Esophagus squamous epithelium (tissue), 5 donors: ENCODE measurements around the gene TBX15. TPM values are rescaled to one million over a fixed set of nuclear protein-coding genes. Genes with fewer than 3 reads are reported as not detected.

ENCODE experiments used
- DNase-seq: peaks from one replicate; lab custom pipeline; 2025; lab: John Stamatoyannopoulos, UW
- H3K27ac ChIP-seq, 4 donors: fragments of 200-600 bp; sonication (generic); one replicate each; pipeline ENCODE4 v1.5.1; 2016 to 2019; ENCODE audit warnings: mild to moderate bottlenecking in 1 of 4
- H3K27me3 ChIP-seq, 4 donors: fragments of 200-600 bp; sonication (generic); 1 replicate in 3 of 4; 2 replicates in 1 of 4; pipeline versions ENCODE4 v1.5.1 to v1.6.0; 2017 to 2021; ENCODE audit warnings: antibody characterized with exemption in 1 of 4
- H3K36me3 ChIP-seq, 3 donors: fragments of 200-600 bp; sonication (generic); one replicate each; pipeline ENCODE4 v1.5.1; 2016 to 2019
- H3K4me1 ChIP-seq, 3 donors: fragments of 200-600 bp; sonication (generic); one replicate each; pipeline ENCODE4 v1.5.1; 2017 to 2019
- H3K4me3 ChIP-seq, 4 donors: fragments of 200-600 bp; sonication (generic); 1 replicate in 3 of 4; 2 replicates in 1 of 4; pipeline ENCODE4 v1.5.1; 2016 to 2019; ENCODE audit warnings: mild to moderate bottlenecking in 2 of 4, moderate library complexity in 1 of 4
- H3K9me3 ChIP-seq, 3 donors: fragments of 200-600 bp; sonication (generic); one replicate each; pipeline ENCODE4 v1.5.1; 2016 to 2019
- CTCF ChIP-seq, 6 experiments: fragments of 450-650 bp in 4 of 6; fragments of 200-600 bp in 2 of 6; sonication (generic) in 2 of 6; IDR thresholded peaks; one replicate each; pipeline ENCODE4 v1.5.1; 2016 to 2019; ENCODE audit warnings: antibody characterized with exemption in 6 of 6, mild to moderate bottlenecking in 4 of 6, moderate library complexity in 4 of 6
- POLR2A ChIP-seq, 4 donors: fragments of 450-650 bp; IDR thresholded peaks; one replicate each; pipeline ENCODE4 v1.6.1; 2017; ENCODE audit warnings: antibody characterized with exemption in 4 of 4, mild to moderate bottlenecking in 4 of 4, moderate library complexity in 3 of 4
- WGBS, 2 donors: methylation state at CpG; one replicate each; pipeline ENCODE4 v1.1.5; 2018; 5-methylcytosine and 5-hydroxymethylcytosine counted together
- intact Hi-C: fragments of 100-400 bp; cut with DNase I; formaldehyde crosslinking; loops from one replicate; pipeline ENCODE4 v1.15.0; 2022
- total RNA-seq, 4 donors: library from RNA; depleted of rRNA; stranded (reverse); fragments of >200 nt; gene quantifications; one replicate each; pipeline ENCODE4 v1.1.0, GENCODE V29; 2016
- donor health status: DM: yes; HTN: yes; CAD: no.

Gene TBX15
- total RNA-seq, 4 donors from 2014 or later: 0.15 to 0.19 TPM; not detected in 2

DNA sequence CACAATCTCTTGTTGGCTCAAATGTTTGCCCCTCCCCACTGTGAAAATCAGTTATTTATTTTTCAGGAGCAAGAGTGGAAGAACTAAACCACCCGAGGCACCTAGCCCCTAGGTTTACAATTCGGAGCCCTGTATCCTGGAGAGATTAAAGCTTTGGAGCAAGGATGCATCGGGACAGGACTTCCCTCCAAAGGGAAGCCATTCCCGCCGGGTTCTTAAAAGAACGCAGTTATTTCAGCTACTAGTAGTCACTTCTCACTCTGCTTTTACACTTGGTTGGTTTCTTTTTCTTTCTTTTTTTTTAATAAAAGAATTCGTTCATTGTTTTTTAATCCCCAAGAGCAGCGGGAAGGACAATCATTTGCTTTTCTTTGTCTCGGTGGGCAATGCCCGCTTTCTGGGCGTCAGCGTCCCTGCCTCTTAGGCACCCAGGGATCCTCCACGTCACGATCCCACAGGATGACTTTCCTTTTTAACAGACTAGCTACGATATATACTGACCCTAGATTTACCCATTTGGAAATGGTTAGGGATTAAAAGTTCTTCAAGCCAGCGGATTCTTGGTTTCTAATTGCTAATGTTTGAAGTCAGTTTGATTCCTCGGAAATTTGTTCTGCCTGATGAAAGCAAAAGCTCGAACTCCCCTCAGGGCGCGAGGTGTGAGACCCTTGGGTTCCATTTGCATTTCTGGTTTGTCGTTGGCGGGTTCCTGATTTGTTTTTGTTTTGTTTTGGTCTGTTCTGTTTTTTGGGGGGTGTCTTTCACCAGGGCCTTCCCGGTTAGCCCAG lies 9.0 kb downstream of the TBX15 start:
- WGBS, 2 donors: 12 to 21% methylated on average over 22 to 23 of the region's 23 CpGs
- H3K27ac ChIP-seq: no peak overlapping the region
- H3K27me3 ChIP-seq: peaks cover 17 to 100% (median 42%) of the 10 kb centered on the region in 4 donors
- no peak for TF ChIP-seq POLR2A (IDR thresholded peaks at IDR 0.05)
- TF ChIP-seq CTCF (IDR thresholded peaks at IDR 0.05): no peak
- peaks cover under 1 to 18% (median 8%) of the 10 kb centered on the region in 3 donors for H3K4me1 ChIP-seq
- H3K9me3 ChIP-seq: peaks cover 0 to 6% (median 0%) of the 10 kb centered on the region in 3 donors
- H3K36me3 ChIP-seq: no peaks in the 10 kb centered on the region
- peak overlapping the region in 2 of 4 donors; percentile 12 to 37 for H3K4me3 ChIP-seq
- intact Hi-C loops: no loop called here
- DNase-seq: no peak

DNA sequence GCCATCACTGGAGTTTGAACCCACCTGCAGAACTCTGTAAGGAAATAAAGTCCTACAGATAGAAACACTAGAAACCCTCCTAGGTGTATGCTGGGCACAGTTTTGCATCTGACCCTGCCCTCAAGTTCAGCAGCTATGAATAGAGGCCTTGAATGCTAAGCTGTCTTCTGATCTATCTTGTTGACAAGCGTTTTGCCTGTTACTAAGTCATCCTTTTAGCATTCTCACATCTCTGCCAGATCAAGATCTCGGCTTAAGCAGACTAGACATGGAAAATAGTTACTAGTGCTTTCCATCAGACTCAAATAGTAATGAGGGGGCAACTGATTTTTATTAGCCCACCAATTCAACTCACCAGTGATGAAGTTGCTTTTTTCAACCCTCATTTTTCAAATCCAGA lies 10.5 kb downstream of the TBX15 start:
- no peak overlapping the region for H3K4me3 ChIP-seq
- intact Hi-C loops: no loop called here
- H3K9me3 ChIP-seq: no peaks in the 10 kb centered on the region
- no peak overlapping the region for H3K27ac ChIP-seq
- peaks cover 0 to 13% (median 8%) of the 10 kb centered on the region in 3 donors for H3K4me1 ChIP-seq
- peaks cover 9 to 100% (median 29%) of the 10 kb centered on the region in 4 donors for H3K27me3 ChIP-seq
- no peak for DNase-seq
- TF ChIP-seq CTCF (IDR thresholded peaks at IDR 0.05) (no peak), POLR2A (IDR thresholded peaks at IDR 0.05) (no peak)
- H3K36me3 ChIP-seq: no peaks in the 10 kb centered on the region
- WGBS, 2 donors: 59 to 66% methylated on average over 2 of the region's 2 CpGs

DNA sequence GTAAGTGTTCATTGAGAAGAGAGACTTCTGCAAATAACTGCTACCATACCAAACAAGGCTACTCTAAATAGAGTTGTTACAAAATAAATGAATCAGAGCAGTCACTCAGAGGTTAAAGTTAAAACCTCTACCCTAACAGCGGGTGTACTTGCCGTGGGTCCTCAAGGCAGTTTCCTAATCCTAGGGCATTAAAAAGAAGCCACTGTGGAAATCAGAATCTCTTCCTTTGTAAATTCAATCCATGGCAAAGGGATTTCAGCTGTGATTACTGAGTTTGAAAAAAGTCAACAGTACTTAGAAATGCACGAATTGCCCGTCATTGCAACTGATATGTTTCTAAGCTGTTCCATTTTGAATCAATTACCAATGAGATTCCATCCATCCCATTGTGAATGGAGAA lies 13.5 kb downstream of the TBX15 start:
- peaks cover 2 to 100% (median 13%) of the 10 kb centered on the region in 4 donors for H3K27me3 ChIP-seq
- TF ChIP-seq POLR2A (IDR thresholded peaks at IDR 0.05) (no peak), CTCF (IDR thresholded peaks at IDR 0.05) (no peak)
- H3K27ac ChIP-seq: no peak overlapping the region
- DNase-seq: no peak
- H3K4me3 ChIP-seq: no peak overlapping the region
- no peaks in the 10 kb centered on the region for H3K36me3 ChIP-seq
- peaks cover 0 to 9% (median 6%) of the 10 kb centered on the region in 3 donors for H3K4me1 ChIP-seq
- 57 to 62% methylated on average over 4 of the region's 4 CpGs for WGBS, 2 donors
- intact Hi-C loops: no loop called here
- no peaks in the 10 kb centered on the region for H3K9me3 ChIP-seq

DNA sequence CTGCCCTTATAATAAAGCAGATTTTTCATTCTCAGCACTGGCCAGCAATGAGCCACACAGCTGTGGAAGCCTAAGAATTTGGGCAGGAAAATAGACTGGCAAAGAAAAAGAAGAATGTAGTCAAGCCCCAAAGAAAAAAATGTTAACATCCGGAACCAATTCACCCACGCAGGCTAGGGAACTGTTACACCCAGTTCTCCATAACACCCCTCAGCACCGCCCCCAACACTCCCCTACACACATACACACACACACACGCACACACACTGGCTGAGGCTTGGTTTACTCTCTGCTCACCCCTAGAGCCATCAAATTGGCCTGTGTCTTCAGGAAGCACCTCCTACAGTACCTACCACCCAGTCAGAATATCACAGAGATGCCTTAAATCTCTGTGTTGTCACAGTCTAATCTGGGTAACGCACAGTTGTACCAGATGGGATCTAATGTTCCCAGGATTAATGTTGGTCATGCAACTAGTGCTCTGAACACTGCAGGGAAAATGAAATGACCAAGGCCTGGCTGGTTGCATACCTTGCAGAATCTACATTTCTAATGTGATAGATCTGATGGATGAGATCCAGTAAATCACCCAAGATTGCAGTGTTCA lies 14.5 kb downstream of the TBX15 start:
- H3K4me1 ChIP-seq: no peaks in the 10 kb centered on the region
- intact Hi-C loops: no loop called here
- peaks cover 0 to 100% (median 4%) of the 10 kb centered on the region in 4 donors for H3K27me3 ChIP-seq
- DNase-seq: no peak
- no peaks in the 10 kb centered on the region for H3K9me3 ChIP-seq
- no peak overlapping the region for H3K27ac ChIP-seq
- no peak for TF ChIP-seq POLR2A (IDR thresholded peaks at IDR 0.05)
- no peak overlapping the region for H3K4me3 ChIP-seq
- no peaks in the 10 kb centered on the region for H3K36me3 ChIP-seq
- WGBS, 2 donors: 64 to 69% methylated on average over 5 of the region's 5 CpGs

DNA sequence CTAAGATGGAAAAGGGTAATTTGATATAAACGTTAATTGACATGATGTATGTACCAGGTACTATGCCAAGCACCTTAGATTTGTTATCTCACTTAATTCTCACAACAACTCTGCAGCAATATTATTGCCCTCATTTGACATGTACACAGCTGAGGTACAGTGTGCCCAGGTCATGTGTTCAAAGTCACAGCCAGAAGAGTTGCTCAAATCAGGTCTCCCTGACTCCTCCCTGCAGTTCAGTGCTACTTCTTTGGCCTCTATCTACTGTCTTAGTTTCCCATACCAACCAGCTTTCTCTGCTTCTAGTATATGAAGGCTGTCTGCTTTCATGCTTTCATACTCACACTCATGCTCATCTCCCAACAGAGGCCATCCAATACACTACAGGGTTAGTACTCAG lies 15.1 kb downstream of the TBX15 start:
- Histone ChIP-seq H3K27ac (no peak overlapping the region), H3K9me3 (no peaks in the 10 kb centered on the region), H3K27me3 (peaks cover 0 to 100% (median 3%) of the 10 kb centered on the region in 4 donors), H3K36me3 (no peaks in the 10 kb centered on the region), H3K4me3 (no peak overlapping the region), H3K4me1 (no peaks in the 10 kb centered on the region)
- 61 to 71% methylated on average over 1 of the region's 1 CpG for WGBS, 2 donors
- intact Hi-C loops: no loop called here
- no peak for DNase-seq
- no peak for TF ChIP-seq POLR2A (IDR thresholded peaks at IDR 0.05)

- H3K4me1 ChIP-seq: no peaks in the 10 kb centered on the region
- no peak for DNase-seq
- H3K9me3 ChIP-seq: no peaks in the 10 kb centered on the region
- intact Hi-C loops: no loop called here
- TF ChIP-seq CTCF (IDR thresholded peaks at IDR 0.05): no peak
- TF ChIP-seq POLR2A (IDR thresholded peaks at IDR 0.05): no peak
- 57 to 79% methylated on average over 2 of the region's 2 CpGs for WGBS, 2 donors
- H3K36me3 ChIP-seq: no peaks in the 10 kb centered on the region
- H3K4me3 ChIP-seq: no peak overlapping the region
- H3K27me3 ChIP-seq: peaks cover 0 to 82% (median 0%) of the 10 kb centered on the region in 4 donors
- H3K27ac ChIP-seq: no peak overlapping the region
Measured at GRCh38 chr1:118970451-118970850, 17.7 kb downstream of the TBX15 start.
